Left ventricle myocardium inferior (tissue), 1 donor: ENCODE data around the gene ADAMTS15. TPM values are rescaled to one million over a fixed set of nuclear protein-coding genes. Genes with fewer than 3 reads are reported as not detected.

Experiments used
- DNase-seq: peaks from one replicate; pipeline ENCODE4 v3.0.0-alpha.2; 2020
- H3K27ac ChIP-seq: fragments of 200-600 bp; replicated peaks from 2 replicates; pipeline ENCODE4 v1.8.0; 2021
- H3K27me3 ChIP-seq: fragments of 200-600 bp; 2 replicates; pipeline ENCODE4 v1.8.0; 2021; ENCODE audit warnings: low read depth
- H3K36me3 ChIP-seq: fragments of 200-600 bp; 2 replicates; pipeline ENCODE4 v1.8.0; 2021
- H3K4me1 ChIP-seq: fragments of 200-600 bp; 2 replicates; pipeline ENCODE4 v1.8.0; 2021
- H3K4me3 ChIP-seq: fragments of 200-600 bp; 2 replicates; pipeline ENCODE4 v1.8.0; 2021; ENCODE audit warnings: mild to moderate bottlenecking, moderate library complexity
- H3K9me3 ChIP-seq: fragments of 200-600 bp; replicated peaks from 2 replicates; pipeline ENCODE4 v1.8.0; 2021
- CTCF ChIP-seq: fragments of 200-600 bp; IDR thresholded peaks from 2 replicates; pipeline ENCODE4 v1.8.0; 2021; ENCODE audit warnings: antibody characterized with exemption, mild to moderate bottlenecking, borderline replicate concordance
- intact Hi-C: fragments of 100-400 bp; cut with micrococcal nuclease; formaldehyde crosslinking; loops from one replicate; pipeline ENCODE4 v1.11.0; 2022
- total RNA-seq: library from RNA; stranded (reverse); fragmentation: NEBNext Ultra II Directional; extraction: Animal tissue kit (Norgen Biotek cat#: 25700); gene quantifications from one replicate; pipeline ENCODE4 v1.2.1, GENCODE V29; 2021
- donor health status: DM: no; HTN: yes; CAD: no; lungs with severe emphysema.

The ADAMTS15 gene
- total RNA-seq, 1 donor from 2014 or later = 22.9 TPM

GRCh38 chr11:130415731-130416529 is 32.5 kb upstream of the ADAMTS15 start:
- DNase-seq = no peak
- intact Hi-C loops = no loop called here

GRCh38 chr11:130416530-130416882 is 31.9 kb upstream of the ADAMTS15 start:
- Histone ChIP-seq H3K27me3 (peaks cover 2% of the 10 kb centered on the region), H3K4me1 (peaks cover 13% of the 10 kb centered on the region), H3K9me3 (no peaks in the 10 kb centered on the region), H3K36me3 (no peaks in the 10 kb centered on the region), H3K27ac (no peak overlapping the region), H3K4me3 (no peak overlapping the region)
- intact Hi-C loops = no loop called here
- DNase-seq = no peak
- no peak for TF ChIP-seq CTCF

More at GRCh38 chr11:130415731-130416529, 32.5 kb upstream of the ADAMTS15 start:
- H3K27me3 ChIP-seq = peaks cover 8% of the 10 kb centered on the region
- no peak overlapping the region for H3K4me3 ChIP-seq
- TF ChIP-seq CTCF = no peak
- no peaks in the 10 kb centered on the region for H3K9me3 ChIP-seq
- H3K36me3 ChIP-seq = no peaks in the 10 kb centered on the region
- H3K27ac ChIP-seq = no peak overlapping the region
- H3K4me1 ChIP-seq = peaks cover 9% of the 10 kb centered on the region

GRCh38 chr11:130416906-130417305 is 31.5 kb upstream of the ADAMTS15 start:
- Histone ChIP-seq H3K36me3 (no peaks in the 10 kb centered on the region), H3K27ac (no peak overlapping the region), H3K9me3 (no peaks in the 10 kb centered on the region), H3K4me3 (no peak overlapping the region), H3K4me1 (peaks cover 13% of the 10 kb centered on the region), H3K27me3 (no peaks in the 10 kb centered on the region)
- no peak for TF ChIP-seq CTCF
- DNase-seq = no peak
- intact Hi-C loops = no loop called here

- no peak overlapping the region for H3K4me3 ChIP-seq
- peaks cover 13% of the 10 kb centered on the region for H3K4me1 ChIP-seq
- H3K36me3 ChIP-seq = no peaks in the 10 kb centered on the region
- TF ChIP-seq CTCF = no peak
- DNase-seq = no peak
- intact Hi-C loops = no loop called here
- H3K27ac ChIP-seq = no peak overlapping the region
- no peaks in the 10 kb centered on the region for H3K27me3 ChIP-seq
- H3K9me3 ChIP-seq = no peaks in the 10 kb centered on the region
These were observed 30.2 kb upstream of the ADAMTS15 start for GRCh38 chr11:130418210-130418609.

- no peaks in the 10 kb centered on the region for H3K9me3 ChIP-seq
- H3K27ac ChIP-seq = no peak overlapping the region
- peaks cover 13% of the 10 kb centered on the region for H3K4me1 ChIP-seq
- DNase-seq = no peak
- no peaks in the 10 kb centered on the region for H3K36me3 ChIP-seq
- no peak for TF ChIP-seq CTCF
- no peak overlapping the region for H3K4me3 ChIP-seq
- no peaks in the 10 kb centered on the region for H3K27me3 ChIP-seq
- intact Hi-C loops = no loop called here
These were observed 29.7 kb upstream of the ADAMTS15 start for GRCh38 chr11:130418756-130419155.
